H1 (cell line): ENCODE data around the gene DUSP9. TPM values are rescaled to one million over a fixed set of nuclear protein-coding genes. Genes with fewer than 3 reads are reported as not detected.

Experiments used
- CTCF ChIA-PET: fragments of 300-600 bp; sonication (Branson Sonifier 250); formaldehyde crosslinking; loops from one replicate; lab custom pipeline; 2021; ENCODE audit not compliant: partially characterized antibody; lab: Charles Lee
- POLR2A ChIA-PET: fragments of 300-600 bp; sonication (Branson Sonifier 250); formaldehyde crosslinking; loops from one replicate; lab custom pipeline; 2021; ENCODE audit warnings: inconsistent platforms; ENCODE audit not compliant: partially characterized antibody; lab: Charles Lee
- DNase-seq, 2 experiments: peaks; one replicate each; pipeline versions ENCODE4 v3.0.0 to v3.0.0-alpha.2; 2010 to 2022; ENCODE audit warnings: low spot score in 2 of 2, low read depth in 1 of 2, mixed read lengths in 1 of 2
- FAIRE-seq: peaks from 2 replicates; lab custom pipeline; 2011; peaks lifted over from hg19 to GRCh38; lab: Jason Lieb, UNC
- H2AFZ ChIP-seq: 2 replicates; pipeline ENCODE4 v1.8.1; 2012; ENCODE audit warnings: low read length, inconsistent platforms
- H2AK5ac ChIP-seq: 2 replicates; pipeline ENCODE4 v1.6.1; 2013; ENCODE audit warnings: low read depth, low read length
- H2BK120ac ChIP-seq: replicated peaks from 2 replicates; pipeline ENCODE3; 2013; ENCODE audit warnings: low read depth, low read length, inconsistent platforms
- H2BK12ac ChIP-seq: 2 replicates; pipeline ENCODE4 v1.6.1; 2013; ENCODE audit warnings: low read depth, low read length
- H2BK15ac ChIP-seq: 2 replicates; pipeline ENCODE4 v1.6.1; 2013; ENCODE audit warnings: low read length
- H2BK20ac ChIP-seq: 2 replicates; pipeline ENCODE4 v1.6.1; 2013; ENCODE audit warnings: low read length
- H2BK5ac ChIP-seq: 2 replicates; pipeline ENCODE4 v1.6.1; 2013; ENCODE audit warnings: low read depth, low read length
- H3K14ac ChIP-seq: 2 replicates; pipeline ENCODE4 v1.6.1; 2013; ENCODE audit warnings: inconsistent platforms; ENCODE audit not compliant: insufficient read length
- H3K18ac ChIP-seq: 2 replicates; pipeline ENCODE4 v1.6.1; 2013; ENCODE audit warnings: low read length; ENCODE audit errors: extremely low read depth
- H3K23ac ChIP-seq: 2 replicates; pipeline ENCODE4 v1.6.1; 2013; ENCODE audit warnings: inconsistent platforms; ENCODE audit not compliant: insufficient read length
- H3K23me2 ChIP-seq: 2 replicates; pipeline ENCODE4 v1.6.1; 2013; ENCODE audit warnings: low read depth, low read length
- H3K27ac ChIP-seq: 2 replicates; pipeline ENCODE4 v1.6.1; 2011; ENCODE audit warnings: low read depth, low read length, inconsistent platforms
- H3K27me3 ChIP-seq, 4 experiments: replicated peaks in 1 of 4; 1 replicate in 1 of 4; 2 replicates in 3 of 4; pipeline versions ENCODE4 v1.6.1 to v1.8.1; 2011 to 2013; ENCODE audit warnings: low read length in 3 of 4, mild to moderate bottlenecking in 3 of 4, inconsistent platforms in 2 of 4, mixed read lengths in 2 of 4, moderate library complexity in 1 of 4; ENCODE audit not compliant: control insufficient read depth in 3 of 4, insufficient read depth in 3 of 4; ENCODE audit errors: extremely low read depth in 1 of 4
- H3K36me3 ChIP-seq, 4 experiments: 2 replicates each; pipeline versions ENCODE4 v1.6.1 to v1.8.1; 2011 to 2013; ENCODE audit warnings: mild to moderate bottlenecking in 4 of 4, low read length in 3 of 4, moderate library complexity in 2 of 4, control low read depth in 1 of 4, inconsistent platforms in 1 of 4; ENCODE audit not compliant: insufficient read depth in 4 of 4, control insufficient read depth in 2 of 4
- H3K4ac ChIP-seq: replicated peaks from 2 replicates; pipeline ENCODE3; 2013; ENCODE audit warnings: low read length, low read depth, mixed read lengths, inconsistent platforms; ENCODE audit not compliant: insufficient read length
- H3K4me1 ChIP-seq, 4 experiments: replicated peaks in 1 of 4; 1 replicate in 1 of 4; 2 replicates in 3 of 4; pipeline versions ENCODE4 v1.6.1 to v1.8.1; 2011 to 2013; ENCODE audit warnings: low read length in 3 of 4, inconsistent platforms in 2 of 4, mixed read lengths in 1 of 4; ENCODE audit not compliant: insufficient read depth in 4 of 4, control insufficient read depth in 3 of 4
- H3K4me2 ChIP-seq, 2 experiments: 2 replicates each; pipeline versions ENCODE4 v1.6.1 to v1.8.1; 2011 to 2013; ENCODE audit warnings: low read depth in 2 of 2, low read length in 2 of 2, control low read depth in 1 of 2, inconsistent platforms in 1 of 2, mild to moderate bottlenecking in 1 of 2; ENCODE audit not compliant: insufficient read depth in 1 of 2
- H3K4me3 ChIP-seq, 4 experiments: fragments of 200-600, 300-600 bp in 1 of 4; sonication (generic), shearing (Covaris generic), sonication (Bioruptor Twin) in 1 of 4; 2 replicates each; pipeline versions ENCODE4 v1.5.1 to v1.8.1; 2011 to 2016; ENCODE audit warnings: low read length in 4 of 4, low read depth in 3 of 4, control low read depth in 2 of 4, inconsistent platforms in 2 of 4, mild to moderate bottlenecking in 2 of 4, mixed read lengths in 1 of 4, moderate library complexity in 1 of 4; ENCODE audit not compliant: insufficient read depth in 2 of 4; ENCODE audit errors: extremely low read depth in 1 of 4
- H3K56ac ChIP-seq: replicated peaks from 2 replicates; pipeline ENCODE3; 2013; ENCODE audit warnings: low read depth, mild to moderate bottlenecking, mixed read lengths, low read length, inconsistent platforms; ENCODE audit not compliant: insufficient read length
- H3K79me1 ChIP-seq: 2 replicates; pipeline ENCODE4 v1.6.1; 2013; ENCODE audit warnings: low read depth, low read length, control low read depth
- H3K79me2 ChIP-seq, 2 experiments: 2 replicates each; pipeline versions ENCODE4 v1.6.1 to v1.8.1; 2012 to 2013; ENCODE audit warnings: low read length in 2 of 2, mild to moderate bottlenecking in 2 of 2, inconsistent platforms in 1 of 2; ENCODE audit not compliant: insufficient read depth in 2 of 2, control insufficient read depth in 1 of 2
- H3K9ac ChIP-seq, 4 experiments: replicated peaks in 1 of 4; 1 replicate in 1 of 4; 2 replicates in 3 of 4; pipeline versions ENCODE4 v1.6.1 to v1.8.1; 2011 to 2013; ENCODE audit warnings: low read depth in 3 of 4, low read length in 3 of 4, control low read depth in 2 of 4, mild to moderate bottlenecking in 2 of 4, moderate library complexity in 2 of 4, inconsistent platforms in 1 of 4; ENCODE audit errors: extremely low read depth in 1 of 4
- H3K9me3 ChIP-seq, 2 experiments: 2 replicates each; pipeline versions ENCODE4 v1.6.1 to v1.8.1; 2012 to 2013; ENCODE audit warnings: mild to moderate bottlenecking in 2 of 2, moderate library complexity in 2 of 2, control low read depth in 1 of 2, inconsistent platforms in 1 of 2, low read depth in 1 of 2, low read length in 1 of 2, mixed read lengths in 1 of 2; ENCODE audit not compliant: insufficient read depth in 2 of 2
- H4K20me1 ChIP-seq, 2 experiments: replicated peaks in 1 of 2; 2 replicates each; pipeline versions ENCODE3 to v1.8.1; 2011 to 2013; ENCODE audit warnings: inconsistent platforms in 2 of 2, low read length in 2 of 2, mild to moderate bottlenecking in 1 of 2; ENCODE audit not compliant: insufficient read depth in 2 of 2, control insufficient read depth in 1 of 2
- H4K5ac ChIP-seq: 2 replicates; pipeline ENCODE4 v1.6.1; 2013; ENCODE audit warnings: low read length, low read depth, mixed read lengths, inconsistent platforms; ENCODE audit not compliant: insufficient read length
- H4K8ac ChIP-seq: 2 replicates; pipeline ENCODE4 v1.8.0; 2013; ENCODE audit warnings: mild to moderate bottlenecking, moderate library complexity, low read length, inconsistent platforms; ENCODE audit not compliant: insufficient read depth; ENCODE audit errors: extremely low read depth
- H4K91ac ChIP-seq: replicated peaks from 2 replicates; pipeline ENCODE3; 2013; ENCODE audit warnings: low read length, mixed read lengths, inconsistent platforms; ENCODE audit not compliant: insufficient read length
- NRF1 ChIP-seq: IDR thresholded peaks from 2 replicates; pipeline ENCODE4 v1.6.1; 2011; ENCODE audit warnings: mild to moderate bottlenecking, low read depth, low read length, improper control_type of control experiment
- RBBP5 ChIP-seq: IDR thresholded peaks from 2 replicates; pipeline ENCODE4 v1.7.1; 2012; ENCODE audit warnings: low read depth, mild to moderate bottlenecking, inconsistent platforms, low read length, moderate library complexity, borderline replicate concordance
- WGBS, 2 experiments: shearing (Covaris generic) in 1 of 2; methylation state at CpG; one replicate each; pipeline versions ENCODE4 v1.1.6 to v1.1.7; 2013 to 2015; ENCODE audit warnings: low lambda C conversion rate in 2 of 2, mixed read lengths in 2 of 2, inconsistent platforms in 1 of 2, low coverage in 1 of 2, missing lambda C conversion rate in 1 of 2; ENCODE audit not compliant: insufficient replicate concordance in 2 of 2, insufficient coverage in 1 of 2, insufficient read length in 1 of 2; ENCODE audit errors: extremely low coverage in 1 of 2, missing lambda C conversion rate in 1 of 2; 5-methylcytosine and 5-hydroxymethylcytosine counted together
- polyA plus RNA-seq, 7 experiments: library from polyadenylated mRNA; depleted of rRNA in 3 of 7; stranded (reverse) in 5 of 7; unstranded in 2 of 7; fragments of >200 nt in 5 of 7; fragments of 200-250 nt in 2 of 7; gene quantifications; 1 replicate in 5 of 7; 2 replicates in 1 of 7; 4 replicates in 1 of 7; pipeline versions ENCODE4 v1.2.1 to v1.2.3, GENCODE V29; 2011 to 2013; ENCODE audit warnings: missing spikeins in 2 of 7, mixed read lengths in 2 of 7
- total RNA-seq: library from RNA; stranded (reverse); fragmentation: NEBNext Ultra II Directional; extraction: Animal tissue kit (Norgen Biotek cat#: 25700); gene quantifications from 2 replicates; pipeline ENCODE4 v1.2.1, GENCODE V29; 2021

Gene DUSP9
- total and polyA plus RNA-seq, 2 of the 8 experiments (the other 6 are each of a cell fraction or from before 2014, with no cell fraction given) = 0.80 to 1.1 TPM

GRCh38 chrX:153623310-153624029, 23.5 kb upstream of the DUSP9 start:
- Histone ChIP-seq H3K9ac (no peak overlapping the region), H3K14ac (no peak overlapping the region), H3K23ac (no peak overlapping the region), H3K79me2 (no peaks in the 10 kb centered on the region), H3K9me3 (no peaks in the 10 kb centered on the region), H3K4me2 (no peak overlapping the region), H3K4ac (no peak overlapping the region), H3K18ac (no peak overlapping the region), H3K56ac (no peak overlapping the region), H4K8ac (no peak overlapping the region), H2BK5ac (no peak overlapping the region), H4K5ac (no peak overlapping the region), H2BK20ac (no peak overlapping the region), H3K36me3 (no peaks in the 10 kb centered on the region), H2AK5ac (no peak overlapping the region), H2BK120ac (no peak overlapping the region), H4K91ac (no peak overlapping the region), H3K4me3 (no peak overlapping the region), H2BK15ac (no peak overlapping the region), H2BK12ac (no peak overlapping the region), H3K23me2 (no peaks in the 10 kb centered on the region), H4K20me1 (no peaks in the 10 kb centered on the region), H2AFZ (no peak overlapping the region), H3K4me1 (peaks cover 0 to 3% (median 0%) of the 10 kb centered on the region in 4 experiments; a peak in 1 of 7 replicates), H3K79me1 (no peaks in the 10 kb centered on the region), H3K27ac (no peak overlapping the region), H3K27me3 (no peaks in the 10 kb centered on the region)
- DNase-seq (no peak), FAIRE-seq (no peak)
- CTCF ChIA-PET = interaction anchor here (1.0 to 1.4 kb wide), 6 partner anchors 10 to 45 kb away, joined by 3 to 5 read pairs (median 3); partner anchors contain the start of gene DUSP9
- POLR2A ChIA-PET = interaction anchor here (1.0 kb wide), 1 partner anchor 26 kb away, joined by 3 read pairs; no protein-coding TSS in a partner anchor
- no peak for TF ChIP-seq RBBP5
- TF ChIP-seq NRF1 = no peak
- 87% methylated on average over 8 of the region's 16 CpGs; no CpG with 5 or more reads in 1 of the 2 experiments for WGBS, 2 experiments
